Mesodermal cell (in vitro differentiated cells): ENCODE results near the gene MTAP.

Experiments
- H3K27ac ChIP-seq: 2 replicates; pipeline ENCODE4 v1.7.0; 2013; ENCODE audit warnings: mild to moderate bottlenecking, low read depth, low read length, moderate library complexity; ENCODE audit not compliant: severe bottlenecking
- H3K36me3 ChIP-seq: 2 replicates; pipeline ENCODE4 v1.7.1; 2013; ENCODE audit warnings: mild to moderate bottlenecking, low read length, moderate library complexity; ENCODE audit not compliant: control insufficient read depth, insufficient read depth
- H3K4me1 ChIP-seq: one replicate; pipeline ENCODE4 v1.7.1; 2013; ENCODE audit warnings: mild to moderate bottlenecking, low read length; ENCODE audit not compliant: insufficient read depth, control insufficient read depth, poor library complexity, severe bottlenecking
- H3K4me3 ChIP-seq: 2 replicates; pipeline ENCODE4 v1.7.0; 2013; ENCODE audit warnings: low read length, control low read depth, mild to moderate bottlenecking; ENCODE audit not compliant: insufficient read depth, poor library complexity, severe bottlenecking; ENCODE audit errors: extremely low read depth
- H3K9me3 ChIP-seq: 2 replicates; pipeline ENCODE4 v1.7.1; 2013; ENCODE audit warnings: mild to moderate bottlenecking, low read length, moderate library complexity; ENCODE audit not compliant: control insufficient read depth
- WGBS, 2 experiments: methylation state at CpG; one replicate each; pipeline ENCODE4 v1.1.5; 2013; ENCODE audit warnings: missing lambda C conversion rate in 2 of 2; ENCODE audit not compliant: insufficient coverage in 2 of 2; 5-methylcytosine and 5-hydroxymethylcytosine counted together

The MTAP gene

DNA sequence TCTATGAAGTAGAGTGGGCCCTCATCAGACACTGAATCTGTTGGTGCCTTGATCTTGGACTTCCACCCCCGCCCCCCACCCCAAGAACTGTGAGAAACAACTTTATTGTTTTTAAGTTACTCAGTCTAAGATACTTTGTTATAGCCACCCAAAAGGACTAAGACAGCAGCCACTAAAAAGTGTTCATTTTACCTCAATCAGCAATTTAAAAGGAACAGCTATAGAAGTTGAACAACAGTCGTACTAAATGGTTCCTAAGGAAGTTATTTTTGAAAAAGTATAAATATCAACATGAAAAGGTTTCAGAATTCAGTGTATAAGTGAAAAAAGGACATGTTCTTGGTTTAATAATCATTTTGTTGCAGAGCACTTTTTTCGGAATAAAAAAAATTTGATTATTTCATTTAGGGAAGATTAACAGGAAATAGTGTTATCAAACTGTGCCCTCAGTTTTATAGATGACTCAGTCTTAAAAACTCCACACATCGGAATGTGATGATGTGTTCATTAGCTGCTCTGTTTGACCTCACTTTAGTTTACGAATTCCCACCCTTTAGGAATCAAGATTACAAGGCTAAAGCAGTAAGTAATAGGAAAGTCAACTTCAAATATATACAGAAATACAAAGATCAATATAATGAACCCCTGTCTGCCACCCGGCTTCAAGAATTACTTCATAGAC, 71.2 kb downstream of the MTAP start:
- Histone ChIP-seq H3K4me1 (peaks cover 8% of the 10 kb centered on the region), H3K36me3 (peaks cover 16% of the 10 kb centered on the region), H3K27ac (peak overlapping the region; percentile 78), H3K9me3 (peaks cover 4% of the 10 kb centered on the region), H3K4me3 (no peak overlapping the region)
- 90 to 100% methylated on average over 1 to 4 of the region's 6 CpGs for WGBS, 2 experiments

DNA sequence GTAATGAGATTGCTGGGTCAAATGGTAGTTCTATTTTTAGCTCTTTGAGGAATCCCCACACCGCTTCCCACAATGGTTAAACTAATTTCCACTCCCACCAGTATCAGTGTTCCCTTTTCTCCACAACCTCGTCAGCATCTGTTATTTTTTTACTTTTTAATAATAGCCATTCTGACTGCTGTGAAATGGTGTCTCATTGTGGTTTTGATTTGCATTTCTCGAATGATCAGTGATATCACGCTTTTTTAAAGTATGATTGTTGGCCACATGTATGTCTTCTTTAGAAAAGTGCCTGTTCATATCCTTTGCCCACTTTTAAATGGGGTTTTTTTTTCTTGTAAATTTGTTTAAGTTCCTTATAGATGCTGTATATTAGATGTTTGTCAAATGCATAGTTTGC, 73.5 kb downstream of the MTAP start:
- H3K4me1 ChIP-seq = peaks cover 8% of the 10 kb centered on the region
- peaks cover 25% of the 10 kb centered on the region for H3K36me3 ChIP-seq
- H3K9me3 ChIP-seq = peaks cover 15% of the 10 kb centered on the region
- no peak overlapping the region for H3K4me3 ChIP-seq
- H3K27ac ChIP-seq = no peak overlapping the region
- WGBS, 2 experiments = 89 to 92% methylated on average over 2 of the region's 4 CpGs

GRCh38 chr9:21883642-21884041, 81.2 kb downstream of the MTAP start:
- Histone ChIP-seq H3K36me3 (peaks cover 11% of the 10 kb centered on the region), H3K9me3 (peaks cover 22% of the 10 kb centered on the region), H3K4me3 (no peak overlapping the region), H3K27ac (no peak overlapping the region), H3K4me1 (no peaks in the 10 kb centered on the region)
- WGBS, 2 experiments = 67 to 75% methylated on average over 1 of the region's 3 CpGs

DNA sequence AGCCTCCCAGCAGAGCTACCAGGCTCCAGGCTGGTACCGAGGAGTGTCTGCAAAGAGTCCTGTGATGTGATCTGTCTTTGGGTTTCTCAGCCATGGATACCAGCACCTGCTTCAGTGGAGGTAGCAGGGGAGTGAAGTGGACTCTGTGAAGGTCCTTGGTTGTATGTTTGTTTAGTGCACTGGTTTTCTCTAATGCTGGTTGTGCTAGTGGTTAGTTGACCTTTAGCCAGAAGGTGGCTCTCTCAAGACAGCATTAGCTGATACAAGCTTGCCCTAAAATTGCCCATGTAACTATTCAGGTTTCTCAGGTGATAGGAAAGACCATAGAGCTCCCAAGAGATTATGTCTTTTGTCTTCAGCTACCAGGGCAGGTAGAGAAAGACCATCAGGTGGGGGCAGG, 87.2 kb downstream of the MTAP start:
- Histone ChIP-seq H3K4me1 (no peaks in the 10 kb centered on the region), H3K36me3 (peaks cover 29% of the 10 kb centered on the region), H3K4me3 (no peak overlapping the region), H3K9me3 (peaks cover 27% of the 10 kb centered on the region), H3K27ac (no peak overlapping the region)
- 100% methylated on average over 1 of the region's 1 CpG for WGBS, 2 experiments

DNA sequence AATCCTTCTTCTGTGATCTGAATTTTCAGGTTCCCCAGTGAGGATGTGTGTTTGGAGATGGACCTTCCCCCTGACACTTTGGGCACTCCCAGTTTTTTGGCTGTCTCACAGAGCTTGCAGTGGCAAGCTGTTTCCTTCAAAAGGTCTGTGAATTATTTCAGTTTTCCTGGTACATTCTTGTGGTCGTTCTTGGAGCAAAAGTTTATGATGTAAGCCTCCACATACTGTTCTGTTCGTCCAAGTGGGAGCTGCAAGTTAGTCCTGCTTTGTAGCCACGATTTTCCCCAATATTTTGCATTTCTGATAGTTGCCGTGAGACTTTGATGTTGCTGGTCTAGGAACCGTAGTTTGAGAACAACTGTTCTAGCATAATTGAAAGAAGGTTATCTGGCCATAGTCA, 88.3 kb downstream of the MTAP start:
- Histone ChIP-seq H3K9me3 (peaks cover 33% of the 10 kb centered on the region), H3K27ac (no peak overlapping the region), H3K4me3 (no peak overlapping the region), H3K36me3 (peaks cover 32% of the 10 kb centered on the region), H3K4me1 (no peaks in the 10 kb centered on the region)
- WGBS, 2 experiments = 95 to 100% methylated on average over 4 of the region's 5 CpGs

- WGBS, 2 experiments = 100% methylated on average over 1 of the region's 1 CpG; no CpG with 5 or more reads in 1 of the 2 experiments
- H3K27ac ChIP-seq = no peak overlapping the region
- no peaks in the 10 kb centered on the region for H3K36me3 ChIP-seq
- no peaks in the 10 kb centered on the region for H3K9me3 ChIP-seq
- H3K4me3 ChIP-seq = no peak overlapping the region
- H3K4me1 ChIP-seq = peaks cover 11% of the 10 kb centered on the region
These were observed 99.1 kb downstream of the MTAP start for GRCh38 chr9:21901546-21901945.

DNA sequence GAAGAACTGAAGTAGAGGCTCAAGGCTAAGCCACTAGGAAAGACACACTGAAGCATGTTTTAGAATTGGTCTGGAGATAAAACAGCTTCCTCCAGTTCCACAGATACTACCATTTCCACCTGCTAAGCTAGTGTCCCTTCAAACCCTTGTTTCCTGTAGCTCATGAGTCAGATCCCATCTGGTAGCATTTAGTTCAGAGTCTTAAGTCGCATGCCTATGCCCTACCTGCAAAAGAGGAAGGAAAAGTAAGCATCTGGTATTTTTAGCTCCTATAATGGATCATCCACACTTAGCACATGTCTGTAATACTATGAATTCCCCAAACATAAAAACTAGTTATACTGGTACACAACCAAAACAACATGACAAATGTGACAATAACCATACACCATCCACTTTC, 99.7 kb downstream of the MTAP start:
- WGBS, 2 experiments = 89% methylated on average over 1 of the region's 1 CpG; no CpG with 5 or more reads in 1 of the 2 experiments
- no peak overlapping the region for H3K4me3 ChIP-seq
- no peaks in the 10 kb centered on the region for H3K36me3 ChIP-seq
- no peaks in the 10 kb centered on the region for H3K9me3 ChIP-seq
- peaks cover 11% of the 10 kb centered on the region for H3K4me1 ChIP-seq
- H3K27ac ChIP-seq = no peak overlapping the region

DNA sequence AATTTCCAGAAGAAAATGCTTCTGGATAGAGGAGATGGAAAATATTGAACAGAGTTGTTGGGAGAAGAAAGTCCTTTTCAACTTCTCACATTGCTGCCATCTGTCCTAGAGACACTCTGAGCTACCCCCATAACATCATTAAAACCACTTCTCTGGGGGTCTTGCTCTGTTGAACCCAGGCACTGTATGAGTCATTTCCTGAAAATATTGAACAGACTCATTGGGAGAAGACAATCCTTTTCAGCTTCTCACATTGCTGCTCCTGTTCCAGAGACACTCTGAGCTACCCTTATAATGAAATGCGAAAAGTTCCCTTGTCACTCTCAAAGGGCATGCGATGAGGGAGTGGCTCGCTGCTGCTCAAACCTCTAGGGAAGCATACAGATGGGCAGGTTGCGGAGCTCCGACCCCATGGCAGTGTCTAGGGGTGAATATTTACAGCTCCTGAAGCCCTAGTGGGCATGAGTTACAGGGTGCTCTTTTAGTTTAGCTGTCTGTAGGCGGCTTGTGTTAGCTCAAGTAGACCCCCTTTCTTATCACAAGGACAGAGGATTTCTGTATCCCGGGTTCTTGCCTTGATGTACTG, 101.0 kb downstream of the MTAP start:
- 93 to 100% methylated on average over 4 of the region's 7 CpGs for WGBS, 2 experiments
- Histone ChIP-seq H3K36me3 (no peaks in the 10 kb centered on the region), H3K4me3 (no peak overlapping the region), H3K4me1 (peaks cover 11% of the 10 kb centered on the region), H3K27ac (no peak overlapping the region), H3K9me3 (no peaks in the 10 kb centered on the region)

GRCh38 chr9:21904371-21904770, 101.9 kb downstream of the MTAP start:
- H3K9me3 ChIP-seq = no peaks in the 10 kb centered on the region
- no peaks in the 10 kb centered on the region for H3K36me3 ChIP-seq
- WGBS, 2 experiments = 84 to 100% methylated on average over 2 to 3 of the region's 4 CpGs
- peaks cover 11% of the 10 kb centered on the region for H3K4me1 ChIP-seq
- no peak overlapping the region for H3K27ac ChIP-seq
- H3K4me3 ChIP-seq = no peak overlapping the region

GRCh38 chr9:21904776-21905175, 102.3 kb downstream of the MTAP start:
- no peak overlapping the region for H3K27ac ChIP-seq
- WGBS, 2 experiments = 95 to 100% methylated on average over 1 to 3 of the region's 3 CpGs
- no peaks in the 10 kb centered on the region for H3K9me3 ChIP-seq
- H3K4me3 ChIP-seq = no peak overlapping the region
- H3K4me1 ChIP-seq = peaks cover 11% of the 10 kb centered on the region
- no peaks in the 10 kb centered on the region for H3K36me3 ChIP-seq

DNA sequence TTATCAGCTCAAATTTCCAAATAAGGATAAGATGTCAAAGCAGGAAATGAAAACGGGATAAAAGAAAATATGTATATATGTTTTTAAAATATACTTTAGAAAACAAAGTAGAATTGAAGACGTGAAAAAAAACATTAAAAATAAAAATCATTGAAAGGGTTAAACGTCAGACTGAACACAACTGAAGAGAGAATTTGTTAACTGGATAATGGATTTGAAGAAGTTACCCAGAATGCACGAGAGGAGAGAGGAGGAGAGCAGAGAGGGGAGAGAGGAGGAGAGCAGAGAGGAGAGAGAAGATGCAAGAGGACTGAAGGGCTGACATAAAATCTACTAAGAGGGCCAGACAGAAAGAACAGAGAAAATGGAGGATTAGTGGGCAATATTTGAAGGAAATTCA, 103.8 kb downstream of the MTAP start:
- Histone ChIP-seq H3K4me1 (peaks cover 11% of the 10 kb centered on the region), H3K36me3 (no peaks in the 10 kb centered on the region), H3K27ac (no peak overlapping the region), H3K4me3 (no peak overlapping the region), H3K9me3 (no peaks in the 10 kb centered on the region)
- WGBS, 2 experiments = 95 to 96% methylated on average over 2 of the region's 4 CpGs
